ENCODE measurements around the gene IRAK1BP1.
"Not testable (repeated sequence)": the region's sequence is repeated elsewhere in the genome, so short reads cannot be mapped to it uniquely, and the experiment has no call there.

The IRAK1BP1 gene

GRCh38 chr6:78844899-78845298 lies 22.5 kb upstream of the IRAK1BP1 start:
- no peaks in the 10 kb centered on the region for H3K9me3 ChIP-seq (ENCODE audit: control insufficient read depth in 1 of 2, low read length in 2 of 2)
- H3K9ac ChIP-seq (ENCODE audit: low read depth in 1 of 2, low read length in 2 of 2) = no peak overlapping the region

GRCh38 chr6:78845567-78845966 lies 21.8 kb upstream of the IRAK1BP1 start:
- no peak overlapping the region for H3K27ac ChIP-seq (ENCODE audit: low read depth, low read length)
- no peaks in the 10 kb centered on the region for H3K36me3 ChIP-seq (ENCODE audit: control insufficient read depth in 1 of 2, insufficient read depth in 2 of 2, low read length in 2 of 2)
- H3K9me3 ChIP-seq (ENCODE audit: control insufficient read depth in 1 of 2, low read length in 2 of 2) = no peaks in the 10 kb centered on the region
- no peaks in the 10 kb centered on the region for H3K4me1 ChIP-seq (ENCODE audit: control insufficient read depth in 1 of 2, insufficient read depth in 2 of 2, low read length in 2 of 2)
- no peaks in the 10 kb centered on the region for H3K27me3 ChIP-seq (ENCODE audit: control insufficient read depth in 1 of 2, insufficient read depth in 2 of 2, low read length in 2 of 2)
- no peak overlapping the region for H3K4me3 ChIP-seq (ENCODE audit: low read depth in 1 of 2, low read length in 2 of 2)
- no peak overlapping the region for H3K9ac ChIP-seq (ENCODE audit: low read depth in 1 of 2, low read length in 2 of 2)

More at GRCh38 chr6:78844899-78845298, 22.5 kb upstream of the IRAK1BP1 start:
- Histone ChIP-seq H3K27me3 (ENCODE audit: control insufficient read depth in 1 of 2, insufficient read depth in 2 of 2, low read length in 2 of 2) (no peaks in the 10 kb centered on the region), H3K4me3 (ENCODE audit: low read depth in 1 of 2, low read length in 2 of 2) (no peak overlapping the region), H3K27ac (ENCODE audit: low read depth, low read length) (no peak overlapping the region), H3K4me1 (ENCODE audit: control insufficient read depth in 1 of 2, insufficient read depth in 2 of 2, low read length in 2 of 2) (no peaks in the 10 kb centered on the region), H3K36me3 (ENCODE audit: control insufficient read depth in 1 of 2, insufficient read depth in 2 of 2, low read length in 2 of 2) (no peaks in the 10 kb centered on the region)

- Histone ChIP-seq H3K27me3 (ENCODE audit: control insufficient read depth in 1 of 2, insufficient read depth in 2 of 2, low read length in 2 of 2) (no peaks in the 10 kb centered on the region), H3K9me3 (ENCODE audit: control insufficient read depth in 1 of 2, low read length in 2 of 2) (no peaks in the 10 kb centered on the region)
Measured at GRCh38 chr6:78850621-78851020, 16.7 kb upstream of the IRAK1BP1 start.

GRCh38 chr6:78851156-78851555 lies 16.2 kb upstream of the IRAK1BP1 start:
- Histone ChIP-seq H3K36me3 (ENCODE audit: control insufficient read depth in 1 of 2, insufficient read depth in 2 of 2, low read length in 2 of 2) (no peaks in the 10 kb centered on the region), H3K9me3 (ENCODE audit: control insufficient read depth in 1 of 2, low read length in 2 of 2) (no peaks in the 10 kb centered on the region), H3K4me1 (ENCODE audit: control insufficient read depth in 1 of 2, insufficient read depth in 2 of 2, low read length in 2 of 2) (no peaks in the 10 kb centered on the region), H3K27me3 (ENCODE audit: control insufficient read depth in 1 of 2, insufficient read depth in 2 of 2, low read length in 2 of 2) (no peaks in the 10 kb centered on the region), H3K9ac (ENCODE audit: low read depth in 1 of 2, low read length in 2 of 2) (no peak overlapping the region), H3K27ac (ENCODE audit: low read depth, low read length) (no peak overlapping the region), H3K4me3 (ENCODE audit: low read depth in 1 of 2, low read length in 2 of 2) (no peak overlapping the region)

More at GRCh38 chr6:78850621-78851020, 16.7 kb upstream of the IRAK1BP1 start:
- no peak overlapping the region for H3K9ac ChIP-seq (ENCODE audit: low read depth in 1 of 2, low read length in 2 of 2)
- H3K4me1 ChIP-seq (ENCODE audit: control insufficient read depth in 1 of 2, insufficient read depth in 2 of 2, low read length in 2 of 2) = no peaks in the 10 kb centered on the region
- no peak overlapping the region for H3K27ac ChIP-seq (ENCODE audit: low read depth, low read length)
- H3K4me3 ChIP-seq (ENCODE audit: low read depth in 1 of 2, low read length in 2 of 2) = no peak overlapping the region
- H3K36me3 ChIP-seq (ENCODE audit: control insufficient read depth in 1 of 2, insufficient read depth in 2 of 2, low read length in 2 of 2) = no peaks in the 10 kb centered on the region

GRCh38 chr6:78854546-78854945 lies 12.8 kb upstream of the IRAK1BP1 start:
- Histone ChIP-seq H3K9me3 (ENCODE audit: control insufficient read depth in 1 of 2, low read length in 2 of 2) (no peaks in the 10 kb centered on the region), H3K4me3 (ENCODE audit: low read depth in 1 of 2, low read length in 2 of 2) (no peak overlapping the region), H3K27ac (ENCODE audit: low read depth, low read length) (no peak overlapping the region), H3K9ac (ENCODE audit: low read depth in 1 of 2, low read length in 2 of 2) (no peak overlapping the region), H3K4me1 (ENCODE audit: control insufficient read depth in 1 of 2, insufficient read depth in 2 of 2, low read length in 2 of 2) (no peaks in the 10 kb centered on the region), H3K36me3 (ENCODE audit: control insufficient read depth in 1 of 2, insufficient read depth in 2 of 2, low read length in 2 of 2) (no peaks in the 10 kb centered on the region), H3K27me3 (ENCODE audit: control insufficient read depth in 1 of 2, insufficient read depth in 2 of 2, low read length in 2 of 2) (no peaks in the 10 kb centered on the region)

- H3K4me1 ChIP-seq (ENCODE audit: control insufficient read depth in 1 of 2, insufficient read depth in 2 of 2, low read length in 2 of 2); H3K9me3 ChIP-seq (ENCODE audit: control insufficient read depth in 1 of 2, low read length in 2 of 2); H3K27me3 ChIP-seq (ENCODE audit: control insufficient read depth in 1 of 2, insufficient read depth in 2 of 2, low read length in 2 of 2); H3K9ac ChIP-seq (ENCODE audit: low read depth in 1 of 2, low read length in 2 of 2); H3K4me3 ChIP-seq (ENCODE audit: low read depth in 1 of 2, low read length in 2 of 2); H3K27ac ChIP-seq (ENCODE audit: low read depth, low read length); H3K36me3 ChIP-seq (ENCODE audit: control insufficient read depth in 1 of 2, insufficient read depth in 2 of 2, low read length in 2 of 2): not testable (repeated sequence)
Measured at GRCh38 chr6:78858339-78858938, 8.9 kb upstream of the IRAK1BP1 start.

GRCh38 chr6:78861509-78861908 lies 5.8 kb upstream of the IRAK1BP1 start:
- Histone ChIP-seq H3K4me1 (ENCODE audit: control insufficient read depth in 1 of 2, insufficient read depth in 2 of 2, low read length in 2 of 2) (no peaks in the 10 kb centered on the region), H3K4me3 (ENCODE audit: low read depth in 1 of 2, low read length in 2 of 2) (no peak overlapping the region), H3K9me3 (ENCODE audit: control insufficient read depth in 1 of 2, low read length in 2 of 2) (no peaks in the 10 kb centered on the region), H3K9ac (ENCODE audit: low read depth in 1 of 2, low read length in 2 of 2) (no peak overlapping the region), H3K36me3 (ENCODE audit: control insufficient read depth in 1 of 2, insufficient read depth in 2 of 2, low read length in 2 of 2) (no peaks in the 10 kb centered on the region), H3K27ac (ENCODE audit: low read depth, low read length) (no peak overlapping the region), H3K27me3 (ENCODE audit: control insufficient read depth in 1 of 2, insufficient read depth in 2 of 2, low read length in 2 of 2) (no peaks in the 10 kb centered on the region)

- H3K27me3 ChIP-seq (ENCODE audit: control insufficient read depth in 1 of 2, insufficient read depth in 2 of 2, low read length in 2 of 2) = no peaks in the 10 kb centered on the region
- no peaks in the 10 kb centered on the region for H3K9me3 ChIP-seq (ENCODE audit: control insufficient read depth in 1 of 2, low read length in 2 of 2)
- peaks cover 0 to 4% of the 10 kb centered on the region in 2 donors for H3K4me1 ChIP-seq (ENCODE audit: control insufficient read depth in 1 of 2, insufficient read depth in 2 of 2, low read length in 2 of 2)
- no peak overlapping the region for H3K27ac ChIP-seq (ENCODE audit: low read depth, low read length)
- no peak overlapping the region for H3K4me3 ChIP-seq (ENCODE audit: low read depth in 1 of 2, low read length in 2 of 2)
- H3K9ac ChIP-seq (ENCODE audit: low read depth in 1 of 2, low read length in 2 of 2) = no peak overlapping the region
- H3K36me3 ChIP-seq (ENCODE audit: control insufficient read depth in 1 of 2, insufficient read depth in 2 of 2, low read length in 2 of 2) = no peaks in the 10 kb centered on the region
Measured at GRCh38 chr6:78863576-78863975, 3.8 kb upstream of the IRAK1BP1 start.

GRCh38 chr6:78864957-78865356 lies 2.4 kb upstream of the IRAK1BP1 start:
- H3K27me3 ChIP-seq (ENCODE audit: control insufficient read depth in 1 of 2, insufficient read depth in 2 of 2, low read length in 2 of 2) = no peaks in the 10 kb centered on the region
- no peaks in the 10 kb centered on the region for H3K36me3 ChIP-seq (ENCODE audit: control insufficient read depth in 1 of 2, insufficient read depth in 2 of 2, low read length in 2 of 2)
- no peak overlapping the region for H3K4me3 ChIP-seq (ENCODE audit: low read depth in 1 of 2, low read length in 2 of 2)
- H3K9me3 ChIP-seq (ENCODE audit: control insufficient read depth in 1 of 2, low read length in 2 of 2) = no peaks in the 10 kb centered on the region
- peaks cover 0 to 4% of the 10 kb centered on the region in 2 donors for H3K4me1 ChIP-seq (ENCODE audit: control insufficient read depth in 1 of 2, insufficient read depth in 2 of 2, low read length in 2 of 2)
- no peak overlapping the region for H3K27ac ChIP-seq (ENCODE audit: low read depth, low read length)
- no peak overlapping the region for H3K9ac ChIP-seq (ENCODE audit: low read depth in 1 of 2, low read length in 2 of 2)

- H3K9ac ChIP-seq (ENCODE audit: low read depth in 1 of 2, low read length in 2 of 2) = peak overlapping the region; percentile 64 to 90
- H3K9me3 ChIP-seq (ENCODE audit: control insufficient read depth in 1 of 2, low read length in 2 of 2) = no peaks in the 10 kb centered on the region
- peaks cover 0 to 4% of the 10 kb centered on the region in 2 donors for H3K4me1 ChIP-seq (ENCODE audit: control insufficient read depth in 1 of 2, insufficient read depth in 2 of 2, low read length in 2 of 2)
Measured at GRCh38 chr6:78867020-78867369, 356 bp upstream of the IRAK1BP1 start.

GRCh38 chr6:78868116-78868515 lies 765 bp downstream of the IRAK1BP1 start:
- H3K9ac ChIP-seq (ENCODE audit: low read depth in 1 of 2, low read length in 2 of 2) = peak overlapping the region; percentile 64 to 90
- no peaks in the 10 kb centered on the region for H3K9me3 ChIP-seq (ENCODE audit: control insufficient read depth in 1 of 2, low read length in 2 of 2)
- H3K4me3 ChIP-seq (ENCODE audit: low read depth in 1 of 2, low read length in 2 of 2) = peak overlapping the region; percentile 99
- peaks cover 0 to 4% of the 10 kb centered on the region in 2 donors for H3K4me1 ChIP-seq (ENCODE audit: control insufficient read depth in 1 of 2, insufficient read depth in 2 of 2, low read length in 2 of 2)
- no peaks in the 10 kb centered on the region for H3K27me3 ChIP-seq (ENCODE audit: control insufficient read depth in 1 of 2, insufficient read depth in 2 of 2, low read length in 2 of 2)
- H3K36me3 ChIP-seq (ENCODE audit: control insufficient read depth in 1 of 2, insufficient read depth in 2 of 2, low read length in 2 of 2) = no peaks in the 10 kb centered on the region
- H3K27ac ChIP-seq (ENCODE audit: low read depth, low read length) = no peak overlapping the region

More at GRCh38 chr6:78867020-78867369, 356 bp upstream of the IRAK1BP1 start:
- H3K4me3 ChIP-seq (ENCODE audit: low read depth in 1 of 2, low read length in 2 of 2) = peak overlapping the region; percentile 99
- no peaks in the 10 kb centered on the region for H3K27me3 ChIP-seq (ENCODE audit: control insufficient read depth in 1 of 2, insufficient read depth in 2 of 2, low read length in 2 of 2)
- no peak overlapping the region for H3K27ac ChIP-seq (ENCODE audit: low read depth, low read length)
- no peaks in the 10 kb centered on the region for H3K36me3 ChIP-seq (ENCODE audit: control insufficient read depth in 1 of 2, insufficient read depth in 2 of 2, low read length in 2 of 2)

All from duodenal mucosa (tissue), 2 donors.